ENCODE measurements around the gene CD86. TPM values are rescaled to one million over a fixed set of nuclear protein-coding genes. Genes with fewer than 3 reads are reported as not detected.
"Not testable (repeated sequence)": the region's sequence is repeated elsewhere in the genome, so short reads cannot be mapped to it uniquely, and the experiment has no call there.

The CD86 gene
- total RNA-seq, 1 donor from 2014 or later, result not detected

GRCh38 chr3:122030381-122031122, 24.6 kb upstream of the CD86 start:
- no peak overlapping the region for H3K4me3 ChIP-seq (ENCODE audit: low read depth, low read length)
- no peak for DNase-seq (ENCODE audit: low read depth)
- TF ChIP-seq, protein P1, sequence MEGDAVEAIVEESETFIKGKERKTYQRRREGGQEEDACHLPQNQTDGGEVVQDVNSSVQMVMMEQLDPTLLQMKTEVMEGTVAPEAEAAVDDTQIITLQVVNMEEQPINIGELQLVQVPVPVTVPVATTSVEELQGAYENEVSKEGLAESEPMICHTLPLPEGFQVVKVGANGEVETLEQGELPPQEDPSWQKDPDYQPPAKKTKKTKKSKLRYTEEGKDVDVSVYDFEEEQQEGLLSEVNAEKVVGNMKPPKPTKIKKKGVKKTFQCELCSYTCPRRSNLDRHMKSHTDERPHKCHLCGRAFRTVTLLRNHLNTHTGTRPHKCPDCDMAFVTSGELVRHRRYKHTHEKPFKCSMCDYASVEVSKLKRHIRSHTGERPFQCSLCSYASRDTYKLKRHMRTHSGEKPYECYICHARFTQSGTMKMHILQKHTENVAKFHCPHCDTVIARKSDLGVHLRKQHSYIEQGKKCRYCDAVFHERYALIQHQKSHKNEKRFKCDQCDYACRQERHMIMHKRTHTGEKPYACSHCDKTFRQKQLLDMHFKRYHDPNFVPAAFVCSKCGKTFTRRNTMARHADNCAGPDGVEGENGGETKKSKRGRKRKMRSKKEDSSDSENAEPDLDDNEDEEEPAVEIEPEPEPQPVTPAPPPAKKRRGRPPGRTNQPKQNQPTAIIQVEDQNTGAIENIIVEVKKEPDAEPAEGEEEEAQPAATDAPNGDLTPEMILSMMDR (conservative IDR thresholded peaks at IDR 0.05; ENCODE audit: low read depth, low read length), result no peak

DNA sequence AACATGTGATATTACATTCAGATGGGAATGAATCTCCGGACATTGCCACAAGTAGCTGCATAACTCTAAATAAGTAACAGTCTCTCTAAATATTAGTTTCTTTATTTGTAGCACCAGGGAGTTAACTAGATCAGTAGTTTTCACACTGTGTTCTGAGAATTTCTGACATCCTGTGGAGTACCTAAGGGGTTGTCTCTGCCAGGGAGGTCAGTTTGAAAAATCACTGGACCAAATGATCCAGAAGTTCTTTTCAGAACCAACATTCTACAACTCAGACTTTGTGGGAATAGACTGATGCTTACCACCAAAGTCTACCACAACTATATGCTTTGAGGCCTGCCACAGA, 24.1 kb upstream of the CD86 start:
- TF ChIP-seq, protein P1 (conservative IDR thresholded peaks at IDR 0.05; ENCODE audit: low read depth, low read length), result no peak
- no peak for DNase-seq (ENCODE audit: low read depth)
- H3K4me3 ChIP-seq (ENCODE audit: low read depth, low read length), result no peak overlapping the region

DNA sequence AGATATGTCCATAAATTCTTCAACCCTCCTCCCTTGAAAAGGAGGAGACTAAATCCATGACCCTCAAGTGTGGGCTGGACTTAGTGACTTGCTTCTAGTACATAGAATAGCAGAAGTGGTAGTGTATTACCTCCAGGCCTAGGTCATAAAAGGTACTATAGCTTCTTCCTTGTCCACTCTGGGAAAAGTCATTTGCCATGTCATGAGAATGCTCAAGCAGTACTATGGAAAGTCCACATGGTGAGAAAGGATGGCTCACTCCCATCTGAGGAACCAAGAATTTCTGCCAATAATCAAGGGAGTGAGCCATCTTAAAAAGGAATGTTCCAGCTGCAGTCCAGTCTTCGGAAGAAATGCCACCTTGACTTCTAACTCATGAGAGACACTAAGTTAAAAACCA, 22.6 kb upstream of the CD86 start:
- no peak for DNase-seq (ENCODE audit: low read depth)
- TF ChIP-seq, protein P1 (conservative IDR thresholded peaks at IDR 0.05; ENCODE audit: low read depth, low read length), result no peak

GRCh38 chr3:122033023-122033422, 22.1 kb upstream of the CD86 start:
- DNase-seq (ENCODE audit: low read depth), result no peak
- TF ChIP-seq, protein P1 (conservative IDR thresholded peaks at IDR 0.05; ENCODE audit: low read depth, low read length), result no peak

More for the DNA sequence above, 22.6 kb upstream of the CD86 start:
- H3K4me3 ChIP-seq (ENCODE audit: low read depth, low read length), result no peak overlapping the region

DNA sequence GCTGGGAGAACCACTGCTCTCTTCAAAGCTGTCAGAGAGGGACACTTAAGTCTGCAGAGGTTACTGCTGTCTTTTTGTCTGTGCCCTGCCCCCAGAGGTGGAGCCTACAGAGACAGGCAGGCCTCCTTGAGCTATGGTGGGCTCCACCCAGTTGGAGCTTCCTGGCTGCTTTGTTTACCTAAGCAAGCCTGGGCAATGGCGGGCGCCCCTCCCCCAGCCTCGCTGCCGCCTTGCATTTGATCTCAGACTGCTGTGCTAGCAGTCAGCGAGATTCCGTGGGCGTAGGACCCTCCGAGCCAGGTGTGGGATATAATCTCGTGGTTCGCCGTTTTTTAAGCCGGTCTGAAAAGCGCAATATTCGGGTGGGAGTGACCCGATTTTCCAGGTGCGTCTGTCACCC, 7.9 kb upstream of the CD86 start:
- DNase-seq (ENCODE audit: low read depth); H3K4me3 ChIP-seq (ENCODE audit: low read depth, low read length): not testable (repeated sequence)

More at GRCh38 chr3:122033023-122033422, 22.1 kb upstream of the CD86 start:
- no peak overlapping the region for H3K4me3 ChIP-seq (ENCODE audit: low read depth, low read length)

GRCh38 chr3:122047773-122048172, 7.4 kb upstream of the CD86 start:
- not testable (repeated sequence) for H3K4me3 ChIP-seq (ENCODE audit: low read depth, low read length); DNase-seq (ENCODE audit: low read depth)

DNA sequence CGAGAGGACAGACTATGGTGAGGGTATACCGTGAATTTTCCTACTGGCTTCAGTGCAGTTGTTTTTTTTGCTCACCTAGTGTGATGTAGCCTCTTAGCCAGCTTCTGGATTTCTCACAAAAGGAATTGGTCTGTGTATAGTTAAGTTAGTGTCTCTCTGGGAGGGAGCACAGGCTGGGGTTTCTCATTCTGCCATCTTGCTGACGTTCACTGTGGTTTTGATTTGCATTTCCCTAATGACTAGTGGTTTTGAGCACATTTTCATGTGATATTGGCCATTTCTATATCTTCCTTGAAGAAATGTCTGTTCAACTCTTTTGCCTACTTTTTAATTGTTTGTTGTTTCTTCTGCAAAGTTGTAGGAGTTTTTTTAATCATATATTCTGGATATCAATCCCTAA, 2.2 kb upstream of the CD86 start:
- H3K4me3 ChIP-seq (ENCODE audit: low read depth, low read length), result no peak overlapping the region
- TF ChIP-seq, protein P1 (conservative IDR thresholded peaks at IDR 0.05; ENCODE audit: low read depth, low read length), result no peak
- DNase-seq (ENCODE audit: low read depth), result no peak

DNA sequence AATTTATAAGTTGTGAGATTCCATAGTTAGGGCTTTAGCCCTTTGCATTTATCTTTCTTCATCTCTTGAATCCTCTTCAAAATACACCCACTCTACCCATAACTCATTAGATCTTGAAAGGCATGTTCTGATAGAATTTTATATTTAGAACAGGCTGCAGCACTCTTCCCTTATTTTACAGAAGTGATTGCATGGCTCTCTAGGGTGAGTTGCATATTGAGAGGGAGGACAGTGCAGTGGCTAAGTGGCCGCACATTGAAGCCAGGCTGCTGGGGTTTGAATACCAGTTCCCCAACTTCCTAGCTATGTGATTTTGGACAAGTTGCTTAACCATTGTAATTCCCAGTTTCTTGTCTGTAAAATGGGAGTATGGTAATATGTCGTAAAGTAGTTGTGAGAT, 2.5 kb downstream of the CD86 start:
- TF ChIP-seq, protein P1 (conservative IDR thresholded peaks at IDR 0.05; ENCODE audit: low read depth, low read length), result no peak
- H3K4me3 ChIP-seq (ENCODE audit: low read depth, low read length), result no peak overlapping the region

More for the DNA sequence above, 2.5 kb downstream of the CD86 start:
- DNase-seq (ENCODE audit: low read depth), result no peak

Data from epithelial cell of proximal tubule (primary cell).